NCI-H446 treated with DMSO at 0.1 percent for 48 hours (cell line): ENCODE data around the gene CACNA1A.

Source experiments
- DNase-seq: peaks from one replicate; lab custom pipeline; 2025; lab: John Stamatoyannopoulos, UW

CACNA1A gene

DNA sequence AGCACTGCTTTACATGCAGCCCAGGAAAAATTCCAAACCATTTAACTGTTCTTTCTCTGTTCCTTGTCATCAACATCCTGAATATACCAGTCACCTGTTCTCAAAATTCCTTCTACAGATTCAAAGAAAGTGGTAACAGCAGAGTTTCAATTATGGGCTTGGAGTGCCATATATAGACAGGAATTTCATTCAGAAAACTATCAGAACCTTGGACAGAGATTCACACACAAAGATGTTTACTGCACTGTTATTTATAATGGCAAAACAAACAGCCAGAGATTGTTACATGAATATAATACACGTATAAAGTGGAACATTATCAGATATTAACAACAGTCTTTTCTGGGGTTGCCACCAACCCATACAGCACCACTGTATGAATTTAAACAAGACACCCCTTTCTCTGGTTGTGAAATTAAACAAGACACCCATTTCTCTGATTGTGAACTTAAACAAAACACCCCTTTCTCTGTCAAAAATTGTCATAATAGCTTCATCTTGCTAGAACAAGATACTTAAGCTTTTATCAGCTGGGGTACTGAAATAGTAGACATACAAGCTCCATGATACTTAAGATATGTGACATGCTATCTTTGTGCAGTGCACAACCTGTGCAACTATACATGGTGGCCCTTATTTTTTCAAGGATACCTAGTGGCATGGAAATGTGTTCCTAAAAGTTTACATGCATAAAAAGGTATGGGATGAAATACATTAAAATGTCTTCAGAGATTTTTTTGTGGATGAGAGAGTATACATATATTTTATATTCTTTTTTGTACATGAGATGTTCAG, 12.6 kb downstream of the CACNA1A start:
- no peak for DNase-seq

DNA sequence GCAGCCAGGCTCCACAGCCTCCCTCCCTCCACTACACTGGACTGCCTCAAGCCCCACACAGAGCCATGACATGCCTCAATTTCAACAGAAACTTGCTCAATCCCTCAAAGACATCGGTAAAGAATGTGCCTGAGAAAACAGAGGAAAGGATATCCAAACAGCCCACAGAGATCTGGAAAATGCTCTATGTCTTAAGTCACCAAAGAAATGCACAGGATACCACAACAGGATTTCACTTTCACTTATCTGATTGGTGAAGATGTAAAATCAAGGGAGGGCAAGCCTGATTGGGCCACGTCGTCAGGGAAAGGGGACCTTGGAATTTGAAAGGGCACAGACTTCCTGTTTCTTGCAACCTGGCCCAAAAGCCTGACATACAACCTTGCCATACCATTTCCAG, 14.2 kb downstream of the CACNA1A start:
- no peak for DNase-seq

DNA sequence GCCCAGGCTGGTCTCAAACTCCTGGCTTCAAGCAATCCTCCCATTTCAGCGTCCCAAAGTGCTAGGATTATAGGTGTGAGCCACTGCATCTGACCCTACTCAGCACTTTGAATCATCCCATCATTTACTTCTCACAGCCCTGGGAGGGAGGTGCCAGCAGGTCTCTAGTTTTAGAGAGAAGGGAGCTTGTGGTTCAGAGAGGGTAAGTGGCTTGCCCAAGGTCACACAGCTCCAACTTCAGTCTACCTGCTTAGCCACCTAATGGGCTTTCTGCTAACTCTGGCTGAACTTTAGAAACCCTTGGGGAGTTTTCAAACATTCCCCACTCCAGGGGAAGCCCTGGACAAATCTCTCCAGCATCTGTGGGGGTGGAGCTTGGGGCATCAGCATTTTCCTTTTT, 18.3 kb downstream of the CACNA1A start:
- DNase-seq = no peak

DNA sequence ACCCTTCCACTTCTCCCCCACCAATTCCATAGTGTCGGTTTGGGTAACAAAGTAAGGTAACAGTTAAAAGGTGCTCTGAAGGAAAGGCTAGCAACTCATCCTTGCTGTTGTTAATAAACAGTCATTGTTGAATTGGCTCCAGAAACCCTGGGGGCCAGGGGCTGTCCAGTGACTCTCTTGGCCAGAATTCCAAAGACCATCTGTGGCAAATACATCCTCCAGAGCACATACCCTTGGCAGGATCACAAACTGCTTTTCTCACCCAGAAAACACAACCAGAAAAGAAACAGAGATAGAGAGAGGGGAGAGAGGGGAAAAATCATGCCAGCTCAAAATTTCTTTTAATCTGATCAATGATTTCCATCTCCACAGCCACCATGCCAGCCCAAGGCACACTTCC, 22.1 kb downstream of the CACNA1A start:
- no peak for DNase-seq

DNA sequence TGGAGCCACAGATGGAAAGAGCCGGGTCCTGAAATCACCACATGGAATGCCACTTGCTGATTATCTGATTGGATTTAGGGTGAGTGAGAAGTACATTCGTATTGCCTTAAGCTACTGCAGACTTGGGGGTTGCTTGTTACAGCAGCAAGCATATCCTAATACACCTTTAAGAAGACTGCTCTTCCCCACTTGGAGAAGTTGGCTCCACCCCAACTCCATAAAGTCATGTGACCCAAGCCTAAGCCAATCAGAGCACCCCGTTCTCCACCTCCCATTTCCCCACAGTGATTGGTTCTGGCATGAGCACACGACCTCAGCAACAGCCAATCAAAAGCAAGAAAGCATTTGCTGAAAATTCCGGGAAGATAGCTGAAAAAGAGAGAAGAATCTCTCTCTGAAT, 23.1 kb downstream of the CACNA1A start:
- no peak for DNase-seq

DNA sequence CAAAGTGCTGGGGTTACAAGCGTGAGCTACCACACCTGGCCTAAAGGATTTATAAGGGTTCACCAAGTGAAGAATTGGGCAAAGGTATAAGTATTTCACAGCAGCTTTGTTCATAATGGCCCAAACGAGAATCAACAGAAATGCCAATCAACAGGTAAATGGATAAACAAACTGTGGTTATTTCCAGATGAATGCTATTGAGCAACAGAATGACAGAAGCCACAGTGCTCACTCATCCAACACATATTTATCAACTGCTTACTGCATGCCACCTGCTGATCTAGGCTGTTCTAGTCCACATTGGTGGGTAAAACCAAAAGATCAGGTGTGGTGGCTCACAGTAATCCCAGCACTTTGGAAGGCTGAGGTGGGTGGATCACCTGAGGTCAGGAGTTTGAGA, 27.7 kb downstream of the CACNA1A start:
- DNase-seq = no peak

DNA sequence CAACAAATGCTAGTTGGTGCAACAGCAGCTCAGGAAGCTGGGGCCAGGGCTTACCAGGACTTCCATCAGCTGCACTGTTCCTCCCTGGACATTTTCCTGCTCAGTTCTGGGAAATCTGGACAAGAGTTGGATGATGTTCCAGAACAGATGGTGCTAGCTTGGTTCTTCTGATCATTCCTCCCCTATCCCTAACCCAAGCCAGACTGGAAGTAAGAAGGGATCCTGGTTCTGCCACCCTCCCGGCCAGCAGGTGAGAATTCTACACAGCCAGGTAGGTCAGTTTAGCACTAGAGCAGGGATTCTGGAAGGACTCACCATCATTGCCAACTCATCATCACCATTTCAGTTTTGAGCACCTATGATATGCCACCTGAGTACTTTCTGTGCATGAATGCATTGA, 30.2 kb downstream of the CACNA1A start:
- no peak for DNase-seq

DNA sequence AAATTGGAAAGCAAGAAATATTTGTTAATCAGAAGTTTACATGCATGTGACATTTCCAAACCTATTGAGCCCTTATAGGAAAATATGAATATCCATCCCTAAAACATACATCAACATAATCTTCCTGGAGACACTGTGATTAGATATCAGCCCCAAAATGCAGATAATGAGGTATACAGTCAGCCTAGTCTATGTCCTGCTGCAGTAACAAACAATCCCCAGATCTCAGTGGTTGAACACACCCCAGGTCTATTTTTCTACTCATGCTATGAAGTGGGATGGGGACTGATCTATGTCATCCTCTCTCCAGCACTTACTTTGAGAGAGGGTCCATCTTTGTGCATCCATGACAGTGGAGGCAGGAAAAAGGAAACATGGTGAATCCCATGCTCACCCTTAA, 31.2 kb downstream of the CACNA1A start:
- DNase-seq = no peak

DNA sequence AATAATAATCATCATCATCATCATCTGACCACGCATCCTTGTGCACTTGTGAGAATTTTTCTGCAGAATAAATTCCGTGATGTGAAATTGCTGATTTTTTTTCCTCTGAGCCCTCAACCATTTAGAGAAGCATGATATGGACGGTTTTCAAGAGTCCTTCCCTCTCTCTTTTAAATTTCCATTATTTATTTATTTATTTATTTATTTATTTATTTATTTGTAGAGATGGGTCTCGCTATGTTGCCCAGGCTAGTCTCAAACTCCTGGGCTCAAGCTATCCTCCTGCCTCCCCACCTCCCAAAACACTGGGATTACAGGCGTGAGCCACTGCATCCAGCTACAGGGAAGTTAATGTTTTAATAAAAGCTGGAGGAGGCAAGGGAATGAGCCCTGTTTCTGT, 39.6 kb downstream of the CACNA1A start:
- DNase-seq = no peak

DNA sequence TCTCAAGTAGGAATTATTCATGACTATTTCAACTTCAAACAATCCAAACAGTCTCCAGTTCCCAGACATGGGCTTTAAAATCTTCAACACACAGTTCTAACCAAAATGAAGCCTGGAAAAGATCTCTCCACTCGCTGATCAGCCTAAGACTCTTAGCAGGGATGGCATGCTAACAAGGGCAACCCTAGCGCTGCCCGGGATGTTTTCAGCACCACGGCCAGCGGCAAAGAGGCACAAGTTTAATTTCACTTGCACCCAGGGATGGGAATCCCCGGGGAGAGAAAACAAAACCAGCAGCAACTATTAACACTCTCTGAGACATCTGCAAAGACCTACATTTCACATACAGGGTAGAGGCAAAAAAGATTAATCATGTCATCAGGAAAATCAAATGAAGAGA, 43.0 kb downstream of the CACNA1A start:
- no peak for DNase-seq

DNA sequence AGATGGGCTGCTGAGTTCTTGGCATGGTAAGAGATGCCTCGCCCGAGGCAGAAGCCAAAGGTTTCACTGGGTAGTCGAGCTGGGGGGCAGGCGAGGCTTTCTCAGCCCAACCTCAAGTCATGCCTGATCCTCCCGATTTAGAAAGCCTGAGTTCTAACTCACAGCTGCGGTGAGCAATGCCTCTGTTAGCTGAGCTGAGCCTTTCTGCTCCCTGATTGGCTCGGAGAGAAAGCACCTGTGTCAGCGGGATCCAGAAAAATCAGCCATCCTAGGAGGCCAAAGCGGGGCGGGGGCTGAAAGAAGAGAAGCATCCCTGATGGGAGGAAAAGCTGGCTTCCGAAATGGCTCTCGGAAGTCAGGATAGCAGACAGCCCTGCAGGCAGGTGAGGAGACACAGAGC, 44.7 kb downstream of the CACNA1A start:
- no peak for DNase-seq

DNA sequence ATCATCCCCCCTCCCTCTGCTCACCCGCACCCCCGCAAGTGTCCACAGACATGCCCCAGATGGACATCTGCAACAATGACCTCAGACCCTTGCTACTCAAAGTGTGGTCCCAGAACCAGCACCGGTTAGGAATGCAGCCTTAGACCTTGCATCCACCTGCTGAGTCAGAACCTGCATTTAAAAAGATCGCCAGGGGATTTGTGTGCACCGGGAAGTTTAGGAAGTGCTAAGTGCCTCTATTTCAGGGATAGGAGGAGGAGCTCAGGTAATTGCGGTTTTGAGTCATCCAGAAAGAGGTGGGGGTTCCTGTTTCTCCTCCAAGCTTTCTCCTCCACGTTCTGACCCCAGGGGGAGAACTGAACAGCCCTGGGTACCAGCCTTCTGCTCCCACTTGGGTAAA, 46.2 kb downstream of the CACNA1A start:
- no peak for DNase-seq

DNA sequence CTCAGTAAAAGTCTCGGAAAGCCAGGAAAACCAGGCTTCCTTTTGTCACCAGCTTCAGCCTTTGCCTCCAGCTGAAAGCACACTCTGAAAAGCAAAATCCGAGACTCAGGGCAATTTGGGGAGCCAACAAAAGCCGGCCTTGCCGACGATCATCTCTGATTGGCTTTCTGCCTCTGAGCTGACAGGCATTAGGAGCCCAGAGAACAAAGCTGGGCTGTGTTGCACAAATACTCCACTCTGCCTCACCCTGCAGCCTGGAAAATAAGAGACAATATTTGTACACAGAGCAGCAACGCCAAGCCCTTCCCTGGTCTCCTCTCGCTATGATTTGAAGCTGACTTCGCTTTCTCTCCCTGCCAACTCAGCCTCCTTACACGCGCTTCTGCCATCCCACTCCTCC, 46.9 kb downstream of the CACNA1A start:
- no peak for DNase-seq

DNA sequence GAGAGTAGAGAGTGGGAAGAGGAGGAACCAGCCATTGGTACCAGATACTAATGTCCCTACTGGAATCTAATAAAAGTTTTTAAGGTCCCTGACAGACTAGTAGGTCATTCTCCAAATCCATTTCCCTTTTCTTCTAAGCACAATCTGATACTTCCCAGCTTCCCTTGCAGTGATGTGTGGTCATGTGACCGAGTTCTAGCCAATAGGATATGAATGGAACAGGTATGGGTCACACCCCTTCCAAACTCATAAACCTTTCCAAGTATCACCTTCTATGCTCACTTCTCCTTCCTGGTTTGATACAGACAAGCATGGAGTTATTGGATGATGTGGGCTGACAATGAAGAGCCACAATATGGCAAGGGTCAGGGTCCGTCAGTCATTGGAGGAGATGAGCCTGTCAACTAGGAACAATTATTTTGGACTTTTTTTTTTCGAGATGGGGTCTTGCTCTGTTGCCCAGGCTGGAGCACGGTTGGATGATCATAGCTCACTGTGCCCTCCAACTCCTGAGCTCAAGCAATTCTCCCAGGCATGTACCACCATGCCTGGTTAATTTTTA, 54.8 kb downstream of the CACNA1A start:
- DNase-seq = no peak

DNA sequence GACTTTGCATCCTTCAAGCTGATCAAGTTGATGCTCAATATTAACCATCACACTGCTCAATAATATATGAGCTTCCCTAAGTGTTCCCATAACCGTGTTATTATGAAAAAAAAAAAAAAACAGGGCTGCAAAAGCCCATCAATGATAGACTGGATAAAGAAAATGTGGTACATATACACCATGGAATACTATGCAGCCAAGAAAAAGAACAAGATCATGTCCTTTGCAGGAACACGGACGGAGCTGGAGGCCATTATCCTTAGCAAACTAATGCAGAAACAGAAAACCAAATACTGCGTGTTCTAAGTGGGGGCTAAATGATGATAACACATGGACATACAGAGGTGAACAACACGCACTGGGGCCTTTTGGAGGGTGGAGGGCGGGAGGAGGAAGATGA, 58.3 kb downstream of the CACNA1A start:
- DNase-seq = no peak

DNA sequence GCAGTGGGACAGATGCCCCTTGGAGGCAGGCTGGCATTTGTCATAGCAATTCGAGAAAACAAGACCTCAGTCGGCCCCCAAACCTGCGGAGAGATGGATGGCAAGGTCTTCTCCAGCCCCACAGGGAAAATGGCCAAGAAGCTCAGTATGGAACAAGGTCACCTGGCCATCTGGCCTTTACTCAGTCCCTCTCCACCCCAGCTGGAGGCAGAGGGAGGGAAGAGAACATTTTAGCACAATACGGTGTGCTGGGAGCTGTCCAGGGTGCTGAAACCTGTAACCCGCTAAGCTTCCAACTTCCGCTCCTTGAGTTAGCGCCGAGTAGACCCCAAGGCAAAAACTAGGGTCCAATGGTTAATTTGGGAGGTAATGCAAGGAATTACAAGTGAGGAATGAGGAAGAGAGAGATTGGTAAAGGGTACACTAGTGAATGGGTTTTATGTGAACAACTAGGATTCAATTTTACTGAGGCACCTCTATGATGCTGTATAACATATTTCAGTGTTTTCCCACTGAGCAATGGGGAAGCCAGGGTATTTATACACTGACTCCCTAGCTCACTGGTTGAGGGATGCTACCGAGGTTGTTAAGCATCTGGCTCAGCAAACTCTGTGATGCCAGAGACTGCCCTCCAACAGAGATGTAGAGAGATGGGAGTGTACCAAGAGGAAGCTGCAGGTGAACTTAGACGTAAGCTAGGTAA, 64.3 kb downstream of the CACNA1A start:
- DNase-seq = no peak

DNA sequence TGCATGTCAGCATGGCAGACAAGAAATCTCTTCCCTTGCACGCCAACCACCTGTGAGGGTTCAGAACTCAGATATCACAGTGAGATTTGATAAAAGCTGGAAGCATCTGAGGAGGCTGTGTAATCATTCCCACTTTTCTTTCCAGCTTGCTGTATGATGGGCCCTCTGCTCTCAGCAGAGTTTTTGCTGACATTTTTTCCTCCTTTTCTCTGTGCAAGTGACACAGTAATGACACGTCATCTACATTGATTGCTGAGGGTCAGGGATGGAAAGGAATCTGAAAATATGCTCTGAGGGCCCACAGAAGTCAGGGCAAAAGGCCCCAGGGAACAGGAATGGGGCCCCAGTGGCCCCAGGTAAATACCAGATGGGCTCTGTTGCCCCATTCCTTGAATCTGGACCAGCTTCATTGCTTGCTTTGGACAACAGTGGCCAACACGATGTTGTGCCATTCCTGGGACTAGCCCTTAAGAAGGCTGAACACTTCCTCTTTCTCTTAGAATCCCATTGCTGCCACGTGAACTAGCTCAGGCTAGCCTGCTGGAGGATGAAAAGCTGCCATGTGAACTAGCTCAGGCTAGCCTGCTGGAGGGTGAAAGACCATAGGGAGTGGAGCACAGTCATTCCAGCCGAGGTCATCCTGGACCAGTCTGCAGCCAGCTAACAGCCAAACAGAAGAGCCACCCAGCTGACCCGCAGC, 68.2 kb downstream of the CACNA1A start:
- no peak for DNase-seq

DNA sequence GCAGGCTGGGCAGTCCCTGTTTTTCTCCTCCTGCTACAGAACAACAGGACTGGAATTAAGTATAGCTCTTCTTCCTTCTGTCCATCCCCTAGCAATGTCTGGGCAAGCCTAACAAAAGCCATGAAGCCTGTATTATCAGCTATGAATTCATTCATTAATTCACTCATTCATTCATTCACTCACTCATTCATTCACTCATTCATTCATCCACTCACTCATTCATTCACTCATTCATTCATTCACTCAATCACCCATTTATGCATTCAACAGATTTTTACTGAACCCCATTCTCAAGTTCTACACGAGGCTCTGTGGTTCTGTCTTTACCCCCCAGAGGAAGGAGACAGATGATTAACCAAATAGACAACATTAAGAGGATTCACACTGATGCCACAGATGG, 69.9 kb downstream of the CACNA1A start:
- no peak for DNase-seq

DNA sequence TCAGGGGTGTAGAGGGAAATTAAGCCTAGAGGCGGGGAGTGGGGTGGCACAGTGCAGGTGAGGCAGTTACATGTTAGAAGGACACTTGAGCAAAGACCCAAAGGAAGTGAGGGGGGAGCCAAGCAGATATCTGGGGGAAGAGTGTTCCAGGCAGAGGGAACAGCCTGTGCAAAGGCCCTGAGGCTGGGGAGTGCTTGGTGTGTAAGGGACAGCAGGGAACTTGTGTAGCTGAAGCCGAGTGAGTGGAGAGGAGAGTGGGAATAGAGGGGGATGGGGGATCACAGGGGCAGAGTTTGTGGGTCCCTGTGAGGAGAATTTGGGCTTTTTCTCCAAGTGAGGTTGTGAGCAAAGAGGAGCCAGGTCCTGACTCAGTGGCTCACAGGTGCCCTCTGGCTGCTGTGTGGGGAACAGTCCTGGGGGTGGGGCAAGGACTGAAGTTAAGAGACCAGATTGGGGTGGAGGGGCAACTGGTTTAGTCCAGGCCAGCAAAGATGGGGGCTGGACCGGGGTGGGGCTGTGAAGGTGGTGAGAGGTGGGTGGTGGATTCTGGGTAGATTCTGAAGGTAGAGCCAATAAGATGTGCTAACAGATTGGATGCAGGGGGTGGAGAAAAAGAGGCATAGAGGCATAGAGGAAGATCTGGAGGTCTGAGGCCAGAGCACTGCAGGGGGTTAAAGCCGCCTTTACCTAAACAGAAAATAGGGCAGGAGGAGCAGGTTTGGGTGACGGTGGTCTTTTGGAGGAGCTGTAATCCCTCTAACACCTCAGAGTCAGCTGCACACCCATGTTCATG, 75.3 kb downstream of the CACNA1A start:
- DNase-seq = no peak

DNA sequence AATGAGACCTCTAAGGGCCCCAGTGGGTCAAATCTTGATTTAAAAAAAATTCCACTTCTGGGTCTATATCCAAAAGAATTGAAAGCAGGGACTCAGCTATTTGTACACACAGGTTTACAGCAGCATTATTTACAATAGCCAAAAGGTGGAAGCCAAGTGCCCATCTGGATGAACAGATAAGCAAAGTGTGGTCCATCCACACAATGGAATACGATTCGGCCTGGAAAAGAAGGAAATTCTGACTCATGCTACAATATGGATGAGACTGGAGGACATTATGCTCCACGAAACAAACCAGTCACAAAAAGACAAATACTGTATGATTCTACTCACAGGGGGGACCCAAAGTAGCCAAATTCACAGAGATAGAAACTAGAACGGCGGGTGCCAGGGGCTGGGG, 76.7 kb downstream of the CACNA1A start:
- DNase-seq = no peak

DNA sequence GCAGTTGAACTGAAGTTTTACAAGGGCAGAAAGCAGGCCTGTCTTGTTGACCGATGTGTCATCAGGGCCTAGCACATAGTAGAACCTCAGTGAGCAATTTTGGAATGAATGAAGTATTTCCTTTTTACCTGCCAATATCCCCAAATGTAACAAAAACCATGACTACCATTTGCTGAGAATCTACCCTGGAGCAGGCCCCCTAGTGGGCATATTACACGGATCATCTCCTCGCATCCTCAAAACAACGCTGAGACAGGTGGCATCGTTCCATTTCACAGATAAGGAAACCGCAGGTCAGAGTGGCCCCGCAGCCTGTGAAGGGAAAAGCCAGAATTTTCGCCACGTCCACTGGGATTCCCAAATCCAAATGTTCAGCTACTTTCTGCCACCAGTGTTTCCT, 77.9 kb downstream of the CACNA1A start:
- no peak for DNase-seq
